K562 (cell line): Measurements from ENCODE around the gene JADE2.

Experiments
- FOSL1 ChIP-seq: fragments of 200-800 bp; sonication (Bioruptor generic); conservative IDR thresholded peaks from 2 replicates; pipeline ENCODE4 v1.6.1; 2016; ENCODE audit warnings: missing genetic modification characterization, missing compliant biosample characterization
- KDM1A ChIP-seq, 2 experiments: fragments of 450-650 bp; IDR thresholded peaks; 2 replicates each; pipeline ENCODE4 v1.6.1; 2016; ENCODE audit warnings: mild to moderate bottlenecking in 2 of 2
- NRF1 ChIP-seq, 2 experiments: fragments of 450-650 bp; IDR thresholded peaks in 1 of 2; conservative IDR thresholded peaks in 1 of 2; 2 replicates each; pipeline ENCODE4 v1.6.1; 2014; ENCODE audit warnings: mild to moderate bottlenecking in 2 of 2
- POLR2A ChIP-seq: fragments of 450-650 bp; conservative IDR thresholded peaks from 2 replicates; pipeline ENCODE4 v1.6.1; 2016
- TEAD2 ChIP-seq: fragments of 450-650 bp; IDR thresholded peaks from 2 replicates; pipeline ENCODE4 v1.6.1; 2016; ENCODE audit warnings: missing genetic modification characterization, control low read depth, missing compliant biosample characterization
- ZNF175 ChIP-seq: fragments of 200-800 bp; sonication (Bioruptor generic); IDR thresholded peaks from 2 replicates; pipeline ENCODE4 v1.6.1; 2016; ENCODE audit warnings: low read depth, mild to moderate bottlenecking, missing genetic modification characterization, missing compliant biosample characterization
- ZNF324 ChIP-seq: fragments of 250-450 bp; sonication (Bioruptor Pico); IDR thresholded peaks from 2 replicates; pipeline ENCODE4 v1.4.0; 2020; ENCODE audit warnings: mild to moderate bottlenecking
- TF ChIP-seq, protein P1 (sequence below), 3 experiments: IDR thresholded peaks in 2 of 3; conservative IDR thresholded peaks in 1 of 3; 2 replicates each; pipeline ENCODE4 v1.5.1; 2011 to 2012; ENCODE audit warnings: low read length in 3 of 3, mild to moderate bottlenecking in 3 of 3, control low read depth in 2 of 3, improper control_type of control experiment in 1 of 3, inconsistent platforms in 1 of 3, low read depth in 1 of 3, mixed read lengths in 1 of 3, moderate library complexity in 1 of 3; ENCODE audit not compliant: insufficient read depth in 2 of 3
- TF ChIP-seq, protein P2 (sequence below): sonication (generic); formaldehyde crosslinking; IDR thresholded peaks from 2 replicates; pipeline ENCODE4 v1.8.0; 2023; ENCODE audit warnings: mild to moderate bottlenecking, missing genetic modification reagents
- TF ChIP-seq, protein P3 (sequence below): fragments of 450-650 bp; IDR thresholded peaks from 2 replicates; pipeline ENCODE4 v1.6.1; 2016; ENCODE audit warnings: low read depth
- TF ChIP-seq, protein P4 (sequence below): fragments of 250-450 bp; sonication (Bioruptor Pico); IDR thresholded peaks from 2 replicates; pipeline ENCODE4 v1.4.0; 2020; ENCODE audit warnings: borderline replicate concordance
- TF ChIP-seq, protein P5 (sequence below), 2 experiments: fragments of 450-650 bp in 1 of 2; IDR thresholded peaks; 2 replicates each; pipeline ENCODE4 v1.6.1; 2011 to 2017; ENCODE audit warnings: low read depth in 2 of 2, antibody characterized with exemption in 1 of 2, borderline replicate concordance in 1 of 2, low read length in 1 of 2, mild to moderate bottlenecking in 1 of 2, mixed read lengths in 1 of 2; ENCODE audit not compliant: control insufficient read depth in 1 of 2

DNA sequence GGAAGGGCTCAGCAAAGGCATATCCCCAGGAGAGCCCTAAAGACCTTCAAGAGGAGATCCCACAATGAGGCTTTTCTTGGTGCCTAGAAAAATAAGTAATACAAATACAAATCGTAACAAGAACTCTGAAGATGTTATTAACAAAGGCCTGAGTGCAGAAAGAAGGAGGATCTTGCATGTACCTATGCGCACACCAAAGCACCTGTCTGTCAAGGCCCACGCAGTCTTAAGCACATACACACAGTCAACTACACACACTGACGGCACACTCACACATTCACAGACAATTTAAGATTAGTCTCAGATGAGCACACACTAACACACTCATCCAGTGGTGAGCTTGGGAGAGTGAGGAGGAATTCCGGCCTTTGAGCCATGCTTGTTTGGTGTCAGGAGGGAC, 38.5 kb downstream of the JADE2 start:
- TF ChIP-seq FOSL1 (tag) (no peak), ZNF175 (CRISPR knock-in tag) (no peak), KDM1A (IDR thresholded peaks at IDR 0.05) (no peak), TEAD2 (tag) (no peak), NRF1 (conservative IDR thresholded peaks at IDR 0.05 in 1 of 2, IDR thresholded peaks at IDR 0.05 in 1 of 2) (no peak), ZNF324 (no peak), POLR2A (no peak)
- TF ChIP-seq, protein P1, sequence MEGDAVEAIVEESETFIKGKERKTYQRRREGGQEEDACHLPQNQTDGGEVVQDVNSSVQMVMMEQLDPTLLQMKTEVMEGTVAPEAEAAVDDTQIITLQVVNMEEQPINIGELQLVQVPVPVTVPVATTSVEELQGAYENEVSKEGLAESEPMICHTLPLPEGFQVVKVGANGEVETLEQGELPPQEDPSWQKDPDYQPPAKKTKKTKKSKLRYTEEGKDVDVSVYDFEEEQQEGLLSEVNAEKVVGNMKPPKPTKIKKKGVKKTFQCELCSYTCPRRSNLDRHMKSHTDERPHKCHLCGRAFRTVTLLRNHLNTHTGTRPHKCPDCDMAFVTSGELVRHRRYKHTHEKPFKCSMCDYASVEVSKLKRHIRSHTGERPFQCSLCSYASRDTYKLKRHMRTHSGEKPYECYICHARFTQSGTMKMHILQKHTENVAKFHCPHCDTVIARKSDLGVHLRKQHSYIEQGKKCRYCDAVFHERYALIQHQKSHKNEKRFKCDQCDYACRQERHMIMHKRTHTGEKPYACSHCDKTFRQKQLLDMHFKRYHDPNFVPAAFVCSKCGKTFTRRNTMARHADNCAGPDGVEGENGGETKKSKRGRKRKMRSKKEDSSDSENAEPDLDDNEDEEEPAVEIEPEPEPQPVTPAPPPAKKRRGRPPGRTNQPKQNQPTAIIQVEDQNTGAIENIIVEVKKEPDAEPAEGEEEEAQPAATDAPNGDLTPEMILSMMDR (IDR thresholded peaks at IDR 0.05 in 2 of 3, conservative IDR thresholded peaks at IDR 0.05 in 1 of 3; ENCODE audit: insufficient read depth in 2 of 3, low read depth in 1 of 3, low read length in 3 of 3), result no peak
- TF ChIP-seq, protein P2, sequence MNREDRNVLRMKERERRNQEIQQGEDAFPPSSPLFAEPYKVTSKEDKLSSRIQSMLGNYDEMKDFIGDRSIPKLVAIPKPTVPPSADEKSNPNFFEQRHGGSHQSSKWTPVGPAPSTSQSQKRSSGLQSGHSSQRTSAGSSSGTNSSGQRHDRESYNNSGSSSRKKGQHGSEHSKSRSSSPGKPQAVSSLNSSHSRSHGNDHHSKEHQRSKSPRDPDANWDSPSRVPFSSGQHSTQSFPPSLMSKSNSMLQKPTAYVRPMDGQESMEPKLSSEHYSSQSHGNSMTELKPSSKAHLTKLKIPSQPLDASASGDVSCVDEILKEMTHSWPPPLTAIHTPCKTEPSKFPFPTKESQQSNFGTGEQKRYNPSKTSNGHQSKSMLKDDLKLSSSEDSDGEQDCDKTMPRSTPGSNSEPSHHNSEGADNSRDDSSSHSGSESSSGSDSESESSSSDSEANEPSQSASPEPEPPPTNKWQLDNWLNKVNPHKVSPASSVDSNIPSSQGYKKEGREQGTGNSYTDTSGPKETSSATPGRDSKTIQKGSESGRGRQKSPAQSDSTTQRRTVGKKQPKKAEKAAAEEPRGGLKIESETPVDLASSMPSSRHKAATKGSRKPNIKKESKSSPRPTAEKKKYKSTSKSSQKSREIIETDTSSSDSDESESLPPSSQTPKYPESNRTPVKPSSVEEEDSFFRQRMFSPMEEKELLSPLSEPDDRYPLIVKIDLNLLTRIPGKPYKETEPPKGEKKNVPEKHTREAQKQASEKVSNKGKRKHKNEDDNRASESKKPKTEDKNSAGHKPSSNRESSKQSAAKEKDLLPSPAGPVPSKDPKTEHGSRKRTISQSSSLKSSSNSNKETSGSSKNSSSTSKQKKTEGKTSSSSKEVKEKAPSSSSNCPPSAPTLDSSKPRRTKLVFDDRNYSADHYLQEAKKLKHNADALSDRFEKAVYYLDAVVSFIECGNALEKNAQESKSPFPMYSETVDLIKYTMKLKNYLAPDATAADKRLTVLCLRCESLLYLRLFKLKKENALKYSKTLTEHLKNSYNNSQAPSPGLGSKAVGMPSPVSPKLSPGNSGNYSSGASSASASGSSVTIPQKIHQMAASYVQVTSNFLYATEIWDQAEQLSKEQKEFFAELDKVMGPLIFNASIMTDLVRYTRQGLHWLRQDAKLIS (CRISPR knock-in tag), result no peak
- TF ChIP-seq, protein P3, sequence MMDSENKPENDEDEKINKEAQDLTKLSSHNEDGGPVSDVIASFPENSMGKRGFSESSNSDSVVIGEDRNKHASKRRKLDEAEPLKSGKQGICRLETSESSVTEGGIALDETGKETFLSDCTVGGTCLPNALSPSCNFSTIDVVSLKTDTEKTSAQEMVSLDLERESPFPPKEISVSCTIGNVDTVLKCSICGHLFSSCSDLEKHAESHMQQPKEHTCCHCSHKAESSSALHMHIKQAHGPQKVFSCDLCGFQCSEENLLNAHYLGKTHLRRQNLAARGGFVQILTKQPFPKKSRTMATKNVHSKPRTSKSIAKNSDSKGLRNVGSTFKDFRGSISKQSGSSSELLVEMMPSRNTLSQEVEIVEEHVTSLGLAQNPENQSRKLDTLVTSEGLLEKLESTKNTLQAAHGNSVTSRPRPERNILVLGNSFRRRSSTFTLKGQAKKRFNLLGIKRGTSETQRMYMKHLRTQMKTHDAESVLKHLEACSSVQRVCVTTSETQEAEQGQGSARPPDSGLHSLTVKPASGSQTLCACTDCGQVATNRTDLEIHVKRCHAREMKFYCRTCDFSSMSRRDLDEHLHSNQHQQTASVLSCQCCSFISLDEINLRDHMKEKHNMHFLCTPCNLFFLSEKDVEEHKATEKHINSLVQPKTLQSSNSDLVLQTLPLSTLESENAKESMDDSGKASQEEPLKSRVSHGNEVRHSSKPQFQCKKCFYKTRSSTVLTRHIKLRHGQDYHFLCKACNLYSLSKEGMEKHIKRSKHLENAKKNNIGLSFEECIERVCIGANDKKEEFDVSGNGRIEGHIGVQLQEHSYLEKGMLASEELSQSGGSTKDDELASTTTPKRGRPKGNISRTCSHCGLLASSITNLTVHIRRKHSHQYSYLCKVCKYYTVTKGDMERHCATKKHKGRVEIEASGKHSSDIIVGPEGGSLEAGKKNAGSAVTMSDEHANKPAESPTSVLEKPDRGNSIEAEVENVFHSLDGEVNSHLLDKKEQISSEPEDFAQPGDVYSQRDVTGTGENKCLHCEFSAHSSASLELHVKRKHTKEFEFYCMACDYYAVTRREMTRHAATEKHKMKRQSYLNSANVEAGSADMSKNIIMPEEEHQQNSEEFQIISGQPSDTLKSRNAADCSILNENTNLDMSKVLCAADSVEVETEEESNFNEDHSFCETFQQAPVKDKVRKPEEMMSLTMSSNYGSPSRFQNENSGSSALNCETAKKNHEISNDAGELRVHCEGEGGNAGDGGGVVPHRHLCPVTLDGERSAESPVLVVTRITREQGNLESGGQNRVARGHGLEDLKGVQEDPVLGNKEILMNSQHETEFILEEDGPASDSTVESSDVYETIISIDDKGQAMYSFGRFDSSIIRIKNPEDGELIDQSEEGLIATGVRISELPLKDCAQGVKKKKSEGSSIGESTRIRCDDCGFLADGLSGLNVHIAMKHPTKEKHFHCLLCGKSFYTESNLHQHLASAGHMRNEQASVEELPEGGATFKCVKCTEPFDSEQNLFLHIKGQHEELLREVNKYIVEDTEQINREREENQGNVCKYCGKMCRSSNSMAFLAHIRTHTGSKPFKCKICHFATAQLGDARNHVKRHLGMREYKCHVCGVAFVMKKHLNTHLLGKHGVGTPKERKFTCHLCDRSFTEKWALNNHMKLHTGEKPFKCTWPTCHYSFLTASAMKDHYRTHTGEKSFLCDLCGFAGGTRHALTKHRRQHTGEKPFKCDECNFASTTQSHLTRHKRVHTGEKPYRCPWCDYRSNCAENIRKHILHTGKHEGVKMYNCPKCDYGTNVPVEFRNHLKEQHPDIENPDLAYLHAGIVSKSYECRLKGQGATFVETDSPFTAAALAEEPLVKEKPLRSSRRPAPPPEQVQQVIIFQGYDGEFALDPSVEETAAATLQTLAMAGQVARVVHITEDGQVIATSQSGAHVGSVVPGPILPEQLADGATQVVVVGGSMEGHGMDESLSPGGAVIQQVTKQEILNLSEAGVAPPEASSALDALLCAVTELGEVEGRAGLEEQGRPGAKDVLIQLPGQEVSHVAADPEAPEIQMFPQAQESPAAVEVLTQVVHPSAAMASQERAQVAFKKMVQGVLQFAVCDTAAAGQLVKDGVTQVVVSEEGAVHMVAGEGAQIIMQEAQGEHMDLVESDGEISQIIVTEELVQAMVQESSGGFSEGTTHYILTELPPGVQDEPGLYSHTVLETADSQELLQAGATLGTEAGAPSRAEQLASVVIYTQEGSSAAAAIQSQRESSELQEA, result no peak
- TF ChIP-seq, protein P4, sequence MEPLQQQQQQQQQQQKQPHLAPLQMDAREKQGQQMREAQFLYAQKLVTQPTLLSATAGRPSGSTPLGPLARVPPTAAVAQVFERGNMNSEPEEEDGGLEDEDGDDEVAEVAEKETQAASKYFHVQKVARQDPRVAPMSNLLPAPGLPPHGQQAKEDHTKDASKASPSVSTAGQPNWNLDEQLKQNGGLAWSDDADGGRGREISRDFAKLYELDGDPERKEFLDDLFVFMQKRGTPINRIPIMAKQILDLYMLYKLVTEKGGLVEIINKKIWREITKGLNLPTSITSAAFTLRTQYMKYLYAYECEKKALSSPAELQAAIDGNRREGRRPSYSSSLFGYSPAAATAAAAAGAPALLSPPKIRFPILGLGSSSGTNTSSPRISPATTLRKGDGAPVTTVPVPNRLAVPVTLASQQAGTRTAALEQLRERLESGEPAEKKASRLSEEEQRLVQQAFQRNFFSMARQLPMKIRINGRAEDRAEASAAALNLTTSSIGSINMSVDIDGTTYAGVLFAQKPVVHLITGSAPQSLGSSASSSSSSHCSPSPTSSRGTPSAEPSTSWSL (CRISPR knock-in tag), result no peak
- TF ChIP-seq, protein P5, sequence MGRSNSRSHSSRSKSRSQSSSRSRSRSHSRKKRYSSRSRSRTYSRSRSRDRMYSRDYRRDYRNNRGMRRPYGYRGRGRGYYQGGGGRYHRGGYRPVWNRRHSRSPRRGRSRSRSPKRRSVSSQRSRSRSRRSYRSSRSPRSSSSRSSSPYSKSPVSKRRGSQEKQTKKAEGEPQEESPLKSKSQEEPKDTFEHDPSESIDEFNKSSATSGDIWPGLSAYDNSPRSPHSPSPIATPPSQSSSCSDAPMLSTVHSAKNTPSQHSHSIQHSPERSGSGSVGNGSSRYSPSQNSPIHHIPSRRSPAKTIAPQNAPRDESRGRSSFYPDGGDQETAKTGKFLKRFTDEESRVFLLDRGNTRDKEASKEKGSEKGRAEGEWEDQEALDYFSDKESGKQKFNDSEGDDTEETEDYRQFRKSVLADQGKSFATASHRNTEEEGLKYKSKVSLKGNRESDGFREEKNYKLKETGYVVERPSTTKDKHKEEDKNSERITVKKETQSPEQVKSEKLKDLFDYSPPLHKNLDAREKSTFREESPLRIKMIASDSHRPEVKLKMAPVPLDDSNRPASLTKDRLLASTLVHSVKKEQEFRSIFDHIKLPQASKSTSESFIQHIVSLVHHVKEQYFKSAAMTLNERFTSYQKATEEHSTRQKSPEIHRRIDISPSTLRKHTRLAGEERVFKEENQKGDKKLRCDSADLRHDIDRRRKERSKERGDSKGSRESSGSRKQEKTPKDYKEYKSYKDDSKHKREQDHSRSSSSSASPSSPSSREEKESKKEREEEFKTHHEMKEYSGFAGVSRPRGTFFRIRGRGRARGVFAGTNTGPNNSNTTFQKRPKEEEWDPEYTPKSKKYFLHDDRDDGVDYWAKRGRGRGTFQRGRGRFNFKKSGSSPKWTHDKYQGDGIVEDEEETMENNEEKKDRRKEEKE (IDR thresholded peaks at IDR 0.05; ENCODE audit: borderline replicate concordance in 1 of 2, control insufficient read depth in 1 of 2, low read depth in 2 of 2, low read length in 1 of 2), result no peak
